ENCODE results near the gene SRGAP3. TPM values are rescaled to one million over a fixed set of nuclear protein-coding genes. Genes with fewer than 3 reads are reported as not detected.
A peak's percentile ranks its signal among the peaks of the same experiment; 100 is the strongest.

SRGAP3 gene
- total and polyA plus RNA-seq, 7 experiments from 2014 or later = 1.4 to 6.0 (median 4.6) TPM

DNA sequence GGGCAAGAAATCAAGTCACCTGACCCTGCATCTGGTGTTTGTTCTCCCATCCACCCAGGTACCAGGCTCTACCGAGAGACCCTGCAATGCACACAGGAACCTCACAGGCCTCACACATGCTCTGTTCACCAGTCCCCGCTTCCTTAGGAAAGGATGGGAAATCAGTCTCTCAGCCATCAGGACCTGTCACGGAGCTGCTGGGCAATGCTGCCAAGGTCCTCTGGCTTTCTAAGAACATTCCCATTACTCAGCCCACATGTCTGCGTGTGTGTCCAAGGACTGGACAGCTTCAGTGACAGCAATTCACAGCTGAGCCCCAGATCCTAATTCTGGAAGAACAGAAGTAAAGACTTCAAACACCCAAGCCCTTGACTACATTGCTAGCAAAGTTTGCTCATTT is 6.5 kb upstream of the SRGAP3 start:
- no peak overlapping the region for H3K4me3 Mint-ChIP-seq
- DNase-seq (no peak), ATAC-seq (no peak)
- ChIA-PET POLR2A (no interaction called here), CTCF (no interaction called here)
- no peaks in the 10 kb centered on the region for H3K36me3 Mint-ChIP-seq
- intact Hi-C loops (cut with micrococcal nuclease) = no loop called here
- no peaks in the 10 kb centered on the region for H3K4me1 Mint-ChIP-seq
- H3K36me3 ChIP-seq (ENCODE audit: control insufficient read depth in 2 of 3, insufficient read depth in 3 of 3, low read length in 3 of 3) = no peaks in the 10 kb centered on the region
- no peaks in the 10 kb centered on the region for H3K27me3 ChIP-seq (ENCODE audit: control insufficient read depth in 2 of 2, insufficient read depth in 2 of 2, low read length in 2 of 2)
- H3K9me3 ChIP-seq (ENCODE audit: control insufficient read depth in 2 of 3, low read length in 3 of 3) = no peaks in the 10 kb centered on the region
- peaks cover 0 to 26% (median 4%) of the 10 kb centered on the region in 5 donors for H3K27me3 Mint-ChIP-seq
- no peak overlapping the region for H3K4me3 ChIP-seq (ENCODE audit: low read length)
- H3K4me1 ChIP-seq (ENCODE audit: control insufficient read depth in 2 of 2, insufficient read depth in 2 of 2, low read length in 2 of 2) = no peaks in the 10 kb centered on the region
- no peak overlapping the region for H3K27ac Mint-ChIP-seq
- peaks cover 0 to 10% (median 2%) of the 10 kb centered on the region in 11 donors for H3K9me3 Mint-ChIP-seq
- no peak overlapping the region for H3K27ac ChIP-seq (ENCODE audit: low read depth, low read length)

DNA sequence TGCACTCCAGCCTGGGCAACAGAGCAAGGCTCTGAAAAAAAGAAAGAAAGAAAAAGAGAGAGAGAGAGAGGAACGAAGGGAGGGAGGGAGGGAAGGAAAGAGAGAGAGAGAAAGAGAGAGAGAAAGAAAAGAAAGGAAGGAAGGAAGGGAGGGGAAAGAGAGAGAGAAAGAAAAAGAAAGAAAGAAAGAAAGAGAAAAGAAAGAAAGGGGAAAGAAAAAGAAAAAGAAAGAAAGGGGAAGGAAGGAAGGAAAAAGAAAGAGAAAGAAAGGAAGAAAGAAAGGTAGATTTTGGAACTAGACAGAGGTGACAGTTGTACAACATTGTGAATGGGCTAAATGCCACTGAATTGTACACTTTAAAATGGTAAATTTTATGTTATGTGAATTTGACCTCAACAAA is 5.3 kb upstream of the SRGAP3 start:
- ChIA-PET CTCF (interaction anchor here (1.6 kb wide), 1 partner anchor 47 kb away, joined by 4 read pairs; no protein-coding TSS in a partner anchor), POLR2A (no interaction called here)
- ATAC-seq (no peak), DNase-seq (no peak)
- Mint-ChIP-seq H3K27ac (no peak overlapping the region), H3K4me1 (peaks cover 2 to 12% (median 7%) of the 10 kb centered on the region in 7 donors), H3K27me3 (peaks cover 0 to 25% (median 4%) of the 10 kb centered on the region in 5 donors), H3K36me3 (no peaks in the 10 kb centered on the region), H3K4me3 (no peak overlapping the region), H3K9me3 (peaks cover 0 to 10% (median 2%) of the 10 kb centered on the region in 11 donors)
- intact Hi-C loops (cut with micrococcal nuclease) = no loop called here
- no peaks in the 10 kb centered on the region for H3K36me3 ChIP-seq (ENCODE audit: control insufficient read depth in 2 of 3, insufficient read depth in 3 of 3, low read length in 3 of 3)
- no peak overlapping the region for H3K4me3 ChIP-seq (ENCODE audit: low read length)
- peaks cover 0 to 6% of the 10 kb centered on the region in 2 donors for H3K4me1 ChIP-seq (ENCODE audit: control insufficient read depth in 2 of 2, insufficient read depth in 2 of 2, low read length in 2 of 2)
- no peaks in the 10 kb centered on the region for H3K9me3 ChIP-seq (ENCODE audit: control insufficient read depth in 2 of 3, low read length in 3 of 3)
- H3K27me3 ChIP-seq (ENCODE audit: control insufficient read depth in 2 of 2, insufficient read depth in 2 of 2, low read length in 2 of 2) = no peaks in the 10 kb centered on the region
- H3K27ac ChIP-seq (ENCODE audit: low read depth, low read length) = no peak overlapping the region

DNA sequence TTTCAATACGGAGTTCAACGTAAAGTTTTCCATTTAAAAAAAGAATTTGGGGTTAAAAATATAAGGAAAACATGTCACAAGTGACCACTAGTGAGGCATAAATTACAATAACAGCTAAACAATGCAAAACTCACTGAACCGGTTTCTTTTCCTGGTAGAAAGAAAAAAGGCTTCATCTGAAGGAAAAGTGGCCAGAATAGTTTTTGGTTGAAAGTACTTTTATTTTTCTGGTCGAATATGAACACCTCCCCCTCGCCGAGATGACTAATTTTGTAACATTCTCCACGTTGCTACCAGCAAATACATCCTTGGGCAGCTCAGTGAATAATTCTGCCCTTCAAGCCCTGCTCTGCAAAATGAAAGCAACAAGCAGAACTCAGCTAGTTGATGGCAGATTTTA is 3.9 kb upstream of the SRGAP3 start:
- no peak for ATAC-seq
- H3K4me1 ChIP-seq (ENCODE audit: control insufficient read depth in 2 of 2, insufficient read depth in 2 of 2, low read length in 2 of 2) = peaks cover 0 to 6% of the 10 kb centered on the region in 2 donors
- Mint-ChIP-seq H3K36me3 (no peaks in the 10 kb centered on the region), H3K4me3 (no peak overlapping the region), H3K4me1 (peaks cover 9 to 23% (median 20%) of the 10 kb centered on the region in 7 donors), H3K9me3 (peaks cover 0 to 8% (median 2%) of the 10 kb centered on the region in 11 donors), H3K27ac (no peak overlapping the region), H3K27me3 (peaks cover 0 to 25% (median 4%) of the 10 kb centered on the region in 5 donors)
- H3K9me3 ChIP-seq (ENCODE audit: control insufficient read depth in 2 of 3, low read length in 3 of 3) = no peaks in the 10 kb centered on the region
- H3K36me3 ChIP-seq (ENCODE audit: control insufficient read depth in 2 of 3, insufficient read depth in 3 of 3, low read length in 3 of 3) = no peaks in the 10 kb centered on the region
- no peak overlapping the region for H3K4me3 ChIP-seq (ENCODE audit: low read length)
- POLR2A ChIA-PET = no interaction called here
- no peaks in the 10 kb centered on the region for H3K27me3 ChIP-seq (ENCODE audit: control insufficient read depth in 2 of 2, insufficient read depth in 2 of 2, low read length in 2 of 2)
- DNase-seq = no peak
- no peak overlapping the region for H3K27ac ChIP-seq (ENCODE audit: low read depth, low read length)
- CTCF ChIA-PET = interaction anchor here (1.6 kb wide), 1 partner anchor 48 kb away, joined by 4 read pairs; no protein-coding TSS in a partner anchor
- intact Hi-C loops (cut with micrococcal nuclease) = no loop called here

DNA sequence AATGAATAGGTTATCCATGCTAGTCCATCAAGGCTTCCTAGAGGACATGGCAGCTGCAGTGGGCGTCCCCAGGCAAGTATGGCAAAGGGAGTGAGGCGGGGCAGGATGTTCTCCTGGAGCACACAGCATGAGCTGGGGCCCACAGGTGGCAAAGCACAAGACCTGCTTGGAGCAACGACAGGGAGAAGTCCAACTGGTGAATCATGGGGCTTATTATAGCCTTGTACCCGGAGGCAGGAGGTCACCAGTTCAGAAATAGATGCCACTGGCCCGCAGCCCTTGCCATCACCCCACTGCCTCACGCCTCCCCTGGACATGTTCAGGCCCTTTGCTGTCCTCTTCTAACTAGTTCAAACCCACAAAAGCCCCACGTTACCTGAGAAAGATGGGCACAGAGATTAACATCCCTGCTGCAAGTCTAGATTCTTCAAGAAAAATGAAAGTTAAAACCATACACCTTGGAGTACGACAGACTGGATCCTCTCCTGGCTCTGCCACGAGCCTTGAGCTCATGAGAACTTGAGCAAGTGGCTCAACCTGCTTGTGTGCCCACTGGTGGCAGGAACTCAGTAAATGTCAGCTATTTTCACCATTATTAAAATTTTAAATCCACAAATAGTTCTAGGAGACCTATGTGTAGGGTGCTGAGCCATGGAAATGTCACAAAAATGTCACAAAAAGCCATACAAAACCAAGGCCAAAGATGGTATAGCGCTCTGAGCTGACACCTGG is 1.8 kb upstream of the SRGAP3 start:
- no peaks in the 10 kb centered on the region for H3K36me3 Mint-ChIP-seq
- Histone ChIP-seq H3K27me3 (ENCODE audit: control insufficient read depth in 2 of 2, insufficient read depth in 2 of 2, low read length in 2 of 2) (no peaks in the 10 kb centered on the region), H3K4me3 (ENCODE audit: low read length) (no peak overlapping the region), H3K9me3 (ENCODE audit: control insufficient read depth in 2 of 3, low read length in 3 of 3) (no peaks in the 10 kb centered on the region), H3K36me3 (ENCODE audit: control insufficient read depth in 2 of 3, insufficient read depth in 3 of 3, low read length in 3 of 3) (no peaks in the 10 kb centered on the region), H3K4me1 (ENCODE audit: control insufficient read depth in 2 of 2, insufficient read depth in 2 of 2, low read length in 2 of 2) (peaks cover 0 to 6% of the 10 kb centered on the region in 2 donors), H3K27ac (ENCODE audit: low read depth, low read length) (no peak overlapping the region)
- ATAC-seq (no peak), DNase-seq (no peak)
- H3K9me3 Mint-ChIP-seq = no peaks in the 10 kb centered on the region
- CTCF ChIA-PET = interaction anchor here (0.9 kb wide), 1 partner anchor 51 kb away, joined by 5 read pairs; no protein-coding TSS in a partner anchor
- H3K4me1 Mint-ChIP-seq = peaks cover 9 to 41% (median 28%) of the 10 kb centered on the region in 7 donors
- POLR2A ChIA-PET = interaction anchor here (0.6 kb wide), 1 partner anchor 299 kb away, joined by 3 read pairs; no protein-coding TSS in a partner anchor
- intact Hi-C loops (cut with micrococcal nuclease) = no loop called here
- no peak overlapping the region for H3K27ac Mint-ChIP-seq
- H3K4me3 Mint-ChIP-seq = no peak overlapping the region
- H3K27me3 Mint-ChIP-seq = peaks cover 0 to 30% (median 4%) of the 10 kb centered on the region in 5 donors

- intact Hi-C loops (cut with micrococcal nuclease) = no loop called here
- no peak for DNase-seq
Measured at GRCh38 chr3:9250236-9250635, 790 bp upstream of the SRGAP3 start.

DNA sequence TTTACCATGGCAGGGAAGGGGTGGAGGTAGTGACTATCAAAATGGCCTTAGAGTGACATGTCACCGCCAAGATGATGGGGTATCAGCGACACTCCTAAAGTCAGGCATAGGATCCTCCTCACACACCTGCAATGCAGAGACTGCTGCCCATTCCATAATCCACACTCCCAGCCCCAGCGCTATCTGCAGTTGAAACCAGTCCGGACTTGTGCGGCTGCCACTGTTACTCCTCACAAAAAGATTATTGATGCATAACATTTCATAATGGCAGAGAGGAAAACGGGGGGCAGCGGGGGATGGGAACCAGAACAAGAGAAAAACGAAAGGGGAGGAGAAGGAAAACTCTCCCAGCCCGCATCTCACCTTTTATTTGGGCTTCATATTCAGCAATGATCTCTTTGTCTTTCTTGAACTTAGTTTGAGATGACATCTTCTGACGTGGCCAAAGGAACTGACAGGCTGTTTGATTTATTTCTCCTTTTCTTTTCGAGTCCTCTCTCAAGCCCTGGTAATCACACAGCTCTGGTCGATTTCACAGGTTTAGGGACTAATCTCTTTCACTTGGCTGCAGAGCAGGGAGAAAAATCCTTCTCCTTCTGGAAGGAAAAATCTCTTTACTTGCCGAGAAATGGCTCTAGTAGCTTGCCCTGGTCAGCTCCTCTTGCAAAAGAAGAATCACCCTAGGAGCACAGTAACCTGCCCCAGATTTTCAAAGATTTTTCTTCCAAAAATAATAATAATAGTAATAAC is 749 bp downstream of the SRGAP3 start:
- H3K27ac Mint-ChIP-seq = peak overlapping the region in 6 of 9 donors; percentile 35 to 89 (median 79)
- Histone ChIP-seq H3K9me3 (ENCODE audit: control insufficient read depth in 2 of 3, low read length in 3 of 3) (no peaks in the 10 kb centered on the region), H3K36me3 (ENCODE audit: control insufficient read depth in 2 of 3, insufficient read depth in 3 of 3, low read length in 3 of 3) (no peaks in the 10 kb centered on the region), H3K27ac (ENCODE audit: low read depth, low read length) (peak overlapping the region; percentile 54), H3K4me1 (ENCODE audit: control insufficient read depth in 2 of 2, insufficient read depth in 2 of 2, low read length in 2 of 2) (peaks cover 0 to 6% of the 10 kb centered on the region in 2 donors), H3K4me3 (ENCODE audit: low read length) (peak overlapping the region; percentile 91), H3K27me3 (ENCODE audit: control insufficient read depth in 2 of 2, insufficient read depth in 2 of 2, low read length in 2 of 2) (no peaks in the 10 kb centered on the region)
- peaks cover 0 to 4% (median 0%) of the 10 kb centered on the region in 5 donors for H3K36me3 Mint-ChIP-seq
- CTCF ChIA-PET = interaction anchor here (0.9 to 1.0 kb wide), 2 partner anchors 24 to 270 kb away, joined by 3 read pairs; no protein-coding TSS in a partner anchor
- ATAC-seq = no peak
- peaks cover 0 to 25% (median 4%) of the 10 kb centered on the region in 5 donors for H3K27me3 Mint-ChIP-seq
- intact Hi-C loops (cut with micrococcal nuclease) = loop anchor here (1.0 to 5.0 kb wide), 7 partner anchors 54 to 285 kb away; partner anchors contain the start of genes RAD18 (in 1 of the 2) and THUMPD3 (in 1 of the 2)
- peak in 4 of 9 donors; percentile 1 to 2 (median 1) for DNase-seq
- peaks cover 16 to 43% (median 28%) of the 10 kb centered on the region in 7 donors for H3K4me1 Mint-ChIP-seq
- H3K9me3 Mint-ChIP-seq = no peaks in the 10 kb centered on the region
- peak overlapping the region; percentile 82 to 99 (median 92) for H3K4me3 Mint-ChIP-seq
- POLR2A ChIA-PET = no interaction called here

More at GRCh38 chr3:9250236-9250635, 790 bp upstream of the SRGAP3 start:
- Mint-ChIP-seq H3K36me3 (no peaks in the 10 kb centered on the region), H3K4me1 (peaks cover 9 to 43% (median 28%) of the 10 kb centered on the region in 7 donors), H3K9me3 (no peaks in the 10 kb centered on the region), H3K27me3 (peaks cover 0 to 28% (median 4%) of the 10 kb centered on the region in 5 donors), H3K4me3 (peak overlapping the region in 8 of 10 donors; percentile 39 to 99 (median 92)), H3K27ac (peak overlapping the region in 6 of 9 donors; percentile 57 to 89 (median 80))
- Histone ChIP-seq H3K27me3 (ENCODE audit: control insufficient read depth in 2 of 2, insufficient read depth in 2 of 2, low read length in 2 of 2) (no peaks in the 10 kb centered on the region), H3K4me3 (ENCODE audit: low read length) (no peak overlapping the region), H3K4me1 (ENCODE audit: control insufficient read depth in 2 of 2, insufficient read depth in 2 of 2, low read length in 2 of 2) (peaks cover 0 to 6% of the 10 kb centered on the region in 2 donors), H3K36me3 (ENCODE audit: control insufficient read depth in 2 of 3, insufficient read depth in 3 of 3, low read length in 3 of 3) (no peaks in the 10 kb centered on the region), H3K9me3 (ENCODE audit: control insufficient read depth in 2 of 3, low read length in 3 of 3) (no peaks in the 10 kb centered on the region), H3K27ac (ENCODE audit: low read depth, low read length) (no peak overlapping the region)
- POLR2A ChIA-PET = interaction anchor here (0.6 to 1.0 kb wide), 3 partner anchors 284 to 858 kb away, joined by 3 read pairs; partner anchors contain the start of gene FANCD2OS
- ATAC-seq = no peak
- CTCF ChIA-PET = interaction anchor here (0.9 kb wide), 1 partner anchor 52 kb away, joined by 5 read pairs; no protein-coding TSS in a partner anchor
